GM04504 (cell line): Measurements from ENCODE around the gene DOC2B.
"Not testable (repeated sequence)": the region's sequence is repeated elsewhere in the genome, so short reads cannot be mapped to it uniquely, and the experiment has no call there.

ENCODE experiments used
- DNase-seq: peaks from one replicate; pipeline ENCODE4 v3.0.0-alpha.2; 2012; ENCODE audit warnings: low read depth

DOC2B gene

DNA sequence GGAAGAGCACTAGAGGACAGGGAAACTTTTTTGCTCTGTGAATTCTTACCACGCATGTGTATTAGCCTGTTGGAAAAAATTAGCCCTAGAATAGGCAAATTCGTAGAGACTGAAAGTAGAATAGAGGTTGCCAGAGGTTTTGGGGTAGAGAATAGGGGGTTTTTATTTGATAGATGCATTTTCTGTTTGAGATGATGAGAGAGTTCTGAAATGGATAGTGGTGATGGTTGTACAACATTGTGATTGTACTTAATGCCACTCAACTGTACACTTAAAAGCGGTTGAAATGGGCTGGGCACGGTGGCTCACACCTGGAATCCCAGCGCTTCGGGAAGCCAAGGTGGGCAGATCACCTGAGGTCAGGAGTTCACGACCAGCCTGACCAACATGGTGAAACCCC is 8.0 kb upstream of the DOC2B start:
- no peak for DNase-seq

DNA sequence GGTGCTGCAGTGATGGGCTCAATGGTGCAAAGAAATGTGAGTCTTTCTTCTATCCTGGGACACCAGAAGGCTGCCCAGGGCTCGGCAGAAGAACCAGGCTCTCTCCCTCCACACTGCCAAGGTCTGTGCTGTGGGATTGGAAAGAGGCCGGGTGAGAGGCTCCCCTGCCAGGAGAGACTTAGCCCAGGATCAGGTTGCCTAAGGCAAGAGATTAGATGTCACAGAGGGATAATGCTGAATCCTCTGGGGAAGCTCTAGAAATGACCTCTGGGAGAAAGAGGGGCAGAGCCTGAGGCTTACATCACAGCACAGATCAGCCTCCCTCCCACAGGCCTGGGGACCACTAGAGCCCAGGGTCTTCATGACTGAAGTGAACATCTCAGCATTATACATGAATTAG is 5.7 kb upstream of the DOC2B start:
- no peak for DNase-seq

DNA sequence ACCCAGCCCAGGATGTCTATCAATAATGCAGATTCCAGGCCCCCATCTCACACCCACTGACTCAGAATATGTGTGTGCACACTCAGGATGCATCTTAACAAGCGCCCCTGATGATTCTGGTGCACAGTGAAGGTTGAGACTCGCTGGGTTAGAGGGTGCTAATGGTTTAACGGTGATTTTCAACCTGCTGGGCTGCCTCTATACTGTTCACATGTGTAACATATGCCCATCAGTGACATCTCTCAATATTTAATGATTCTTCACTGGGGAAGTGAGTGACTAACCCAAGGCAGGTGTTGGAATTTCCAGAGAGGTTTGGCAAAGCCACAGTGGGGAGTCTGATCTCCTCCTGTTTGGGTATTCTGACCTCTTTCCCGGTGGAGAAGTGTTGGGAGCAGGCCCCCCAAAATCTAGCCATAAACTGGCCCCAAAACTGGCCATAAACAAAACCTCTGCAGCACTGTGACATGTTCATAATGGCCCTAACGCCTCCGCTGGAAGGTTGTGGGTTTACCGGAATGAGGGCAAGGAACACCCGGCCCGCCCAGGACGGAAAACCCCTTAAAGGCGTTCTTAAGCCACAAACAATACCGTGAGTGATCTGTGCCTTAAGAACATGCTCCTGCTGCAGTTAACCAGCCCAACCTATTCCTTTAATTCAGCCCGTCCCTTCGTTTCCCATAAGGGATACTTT is 4.1 kb upstream of the DOC2B start:
- no peak for DNase-seq

DNA sequence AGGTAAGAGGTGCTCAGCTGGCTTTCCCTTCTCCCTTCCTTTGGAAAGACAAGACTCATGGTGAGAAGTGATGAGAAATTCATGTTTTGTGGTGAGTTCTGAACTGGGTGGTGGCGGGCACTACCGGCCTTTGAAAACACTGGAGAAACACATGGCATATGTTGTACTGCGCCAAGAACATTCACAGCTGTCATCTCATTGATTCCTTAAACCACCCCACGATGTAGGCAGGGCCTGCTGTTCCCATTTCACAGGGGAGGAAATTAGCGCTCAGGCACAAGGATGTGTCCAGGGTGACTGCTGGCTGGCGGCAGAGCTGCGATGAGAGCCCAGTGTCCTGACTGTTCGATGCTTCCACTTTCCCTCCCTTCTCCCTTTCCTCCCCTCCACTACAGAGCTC is 1.6 kb upstream of the DOC2B start:
- no peak for DNase-seq

DNA sequence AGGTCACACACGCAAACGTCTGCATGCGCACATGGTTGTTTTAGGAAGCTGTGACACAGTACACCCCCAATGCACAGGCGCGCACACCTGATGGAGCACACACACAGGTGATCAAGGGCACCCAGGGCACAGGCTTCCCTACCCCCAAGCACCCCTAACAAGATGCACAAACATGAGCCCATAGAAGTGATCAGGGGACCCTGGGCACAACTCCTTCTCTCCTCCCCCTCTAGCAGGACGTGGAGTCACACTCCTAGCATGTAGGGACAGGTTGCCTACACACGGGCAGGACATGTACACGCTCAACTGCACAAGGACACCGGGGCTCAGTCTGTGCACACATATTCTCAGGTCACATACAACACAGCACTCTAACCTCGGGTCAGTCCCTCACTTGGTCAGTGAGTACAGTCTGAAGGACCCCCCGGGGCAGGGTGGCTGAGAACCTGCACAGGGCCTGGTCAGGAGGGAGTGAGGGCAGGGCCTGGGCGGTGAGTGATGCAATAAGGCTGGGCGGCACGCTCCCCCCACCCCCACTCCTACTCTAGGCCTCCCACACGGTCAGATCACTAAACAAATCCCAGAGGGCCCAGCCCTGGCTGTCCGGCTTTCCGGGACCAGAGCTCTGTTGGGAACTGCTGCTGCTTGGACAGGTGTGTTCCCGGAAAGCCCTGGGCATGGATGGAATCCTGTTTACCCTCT is 751 bp upstream of the DOC2B start:
- DNase-seq, result no peak

DNA sequence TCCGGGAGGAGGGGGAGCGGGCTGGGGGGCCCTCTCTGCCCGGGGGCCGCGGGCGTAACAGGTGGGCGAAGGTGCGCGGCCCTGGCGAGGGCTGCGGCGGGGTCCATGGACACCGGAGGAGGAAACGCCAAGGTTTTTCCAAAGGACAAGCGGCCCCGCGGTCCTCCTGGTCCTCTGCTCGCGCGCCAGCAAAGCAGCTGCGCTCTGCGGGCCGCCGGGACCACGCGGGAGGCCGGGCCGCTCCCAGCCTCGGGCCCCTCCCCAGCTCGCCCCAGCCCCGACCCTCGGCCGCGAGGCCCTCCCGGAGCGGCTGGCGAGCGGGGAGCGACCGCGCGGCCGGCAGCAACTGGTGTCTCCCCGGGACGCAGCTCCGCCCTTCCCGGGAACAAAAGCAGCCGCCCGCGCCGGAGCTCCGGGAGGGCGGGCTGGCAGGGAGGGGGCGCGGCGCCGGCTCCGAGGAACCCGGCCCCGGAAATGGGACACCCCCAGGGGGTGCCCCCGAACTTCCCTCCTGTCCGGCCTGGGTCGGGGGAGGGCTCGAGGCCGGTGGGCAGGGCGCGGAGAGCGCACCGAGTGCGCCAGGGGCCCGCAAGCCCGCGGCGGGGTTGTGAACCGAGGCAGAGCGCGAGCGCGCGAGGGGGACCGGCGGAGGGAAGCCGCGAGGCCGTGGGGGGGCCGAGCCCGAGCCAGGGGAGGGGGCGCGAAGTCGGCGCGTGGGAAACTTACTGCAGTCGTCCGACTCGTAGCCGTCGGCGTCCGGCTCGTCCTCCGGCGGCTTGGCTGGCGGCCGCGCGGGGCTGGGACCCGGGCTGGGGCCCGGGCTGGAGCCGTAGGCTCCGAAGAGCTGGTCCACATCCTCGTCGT is 837 bp downstream of the DOC2B start:
- DNase-seq, result no peak

DNA sequence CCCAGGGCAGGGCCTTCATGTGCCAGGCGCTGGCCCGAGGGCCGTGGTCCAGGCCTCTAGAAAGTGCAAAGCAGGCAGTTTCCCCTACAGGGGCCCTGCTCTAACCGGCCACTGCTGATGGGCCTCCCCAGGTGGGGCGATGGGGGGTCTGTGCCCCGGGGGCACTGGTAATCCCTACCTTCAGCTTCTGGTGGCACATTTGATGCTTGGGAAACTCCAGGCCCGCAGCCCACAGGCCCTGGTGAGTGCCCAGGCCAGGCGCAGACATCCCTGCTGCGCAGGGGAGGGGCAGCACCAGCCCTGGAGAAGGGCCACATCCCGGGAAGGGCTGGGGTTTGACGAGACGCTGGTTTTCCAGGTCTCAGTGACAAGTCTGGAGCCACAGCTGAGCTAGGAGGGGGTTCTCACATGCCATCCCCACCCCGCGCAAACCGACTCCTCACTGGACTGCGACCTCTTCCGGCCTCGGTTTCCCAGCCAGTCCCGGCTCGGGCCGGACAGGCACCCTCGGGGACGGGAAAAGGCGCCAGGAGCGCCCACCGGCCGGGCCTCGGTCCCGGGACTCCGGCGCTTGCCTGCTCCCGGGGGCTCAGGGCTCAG is 1.6 kb downstream of the DOC2B start:
- DNase-seq, result no peak

DNA sequence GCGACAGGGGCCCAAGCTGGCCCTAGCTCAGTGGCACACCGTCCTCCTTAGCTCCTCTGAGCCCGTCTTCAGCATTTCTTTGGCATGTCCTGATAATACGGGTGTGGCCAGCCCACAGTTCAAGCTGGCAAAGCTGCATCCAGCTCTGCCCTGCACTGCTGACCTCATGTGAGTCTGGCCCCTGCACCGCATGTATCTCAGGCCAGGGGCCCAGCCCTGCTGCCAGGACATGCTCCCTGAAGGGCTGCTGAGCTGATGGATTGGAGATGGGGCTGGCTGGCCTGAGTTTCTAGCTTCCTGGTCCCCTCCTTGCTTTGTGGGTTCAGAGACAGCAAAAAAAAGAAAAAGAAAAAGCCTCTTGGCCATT is 2.4 kb downstream of the DOC2B start:
- DNase-seq, result no peak

DNA sequence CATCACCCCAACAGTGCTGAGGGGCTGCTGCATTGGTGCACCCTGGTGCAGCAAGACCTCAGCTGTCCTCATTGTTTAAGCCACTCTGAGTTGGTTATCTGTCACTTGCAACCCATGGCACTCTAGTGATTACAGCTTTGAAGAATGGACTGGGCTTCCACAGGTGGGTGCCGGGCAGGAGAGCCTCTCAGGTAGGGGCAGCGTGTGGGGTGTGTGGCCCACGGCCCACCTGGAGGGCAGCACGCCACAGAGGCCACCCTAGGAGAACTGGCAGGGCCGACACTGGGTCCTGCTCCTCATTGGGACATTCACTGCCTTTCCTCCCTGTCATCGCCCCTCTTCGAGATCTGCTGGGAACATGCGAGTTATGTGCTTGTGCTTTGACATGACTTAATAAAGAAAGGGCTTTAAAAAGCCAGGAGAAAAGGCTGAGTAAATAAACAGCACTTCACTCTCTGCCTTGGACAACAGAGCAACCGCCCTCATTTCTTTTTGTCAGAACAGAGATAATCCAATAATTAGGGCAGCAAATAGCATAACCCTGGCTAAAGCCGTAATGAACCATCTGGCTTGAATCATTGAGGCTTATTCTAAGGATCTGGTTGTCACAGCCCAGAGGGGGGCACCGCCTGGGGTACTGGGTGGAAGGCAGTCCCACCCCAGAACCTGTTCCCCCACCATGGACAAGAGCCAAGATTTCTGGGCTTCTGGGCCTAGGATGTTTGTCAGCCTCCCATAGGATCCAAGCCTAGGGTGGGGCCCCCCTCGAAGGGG is 3.0 kb downstream of the DOC2B start:
- no peak for DNase-seq

DNA sequence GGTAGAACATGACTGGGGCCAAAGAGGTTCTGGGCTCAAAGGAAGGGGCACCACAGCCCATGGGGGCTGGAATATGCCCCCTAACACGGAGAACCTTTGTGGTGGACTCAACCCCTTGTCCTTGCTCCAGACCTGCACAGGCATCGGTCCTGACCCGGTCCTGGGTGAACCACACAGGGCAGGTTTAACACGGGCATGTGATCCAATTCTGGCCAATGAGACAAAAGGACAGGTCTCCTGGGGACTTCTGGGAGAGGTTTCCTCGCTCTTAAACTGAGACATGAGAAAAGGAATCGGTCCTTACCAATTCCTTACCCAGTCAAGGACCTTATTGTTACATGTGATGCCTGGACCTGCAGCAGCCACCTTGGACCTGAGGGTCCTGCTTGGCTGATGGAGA is 3.7 kb downstream of the DOC2B start:
- DNase-seq, result no peak

DNA sequence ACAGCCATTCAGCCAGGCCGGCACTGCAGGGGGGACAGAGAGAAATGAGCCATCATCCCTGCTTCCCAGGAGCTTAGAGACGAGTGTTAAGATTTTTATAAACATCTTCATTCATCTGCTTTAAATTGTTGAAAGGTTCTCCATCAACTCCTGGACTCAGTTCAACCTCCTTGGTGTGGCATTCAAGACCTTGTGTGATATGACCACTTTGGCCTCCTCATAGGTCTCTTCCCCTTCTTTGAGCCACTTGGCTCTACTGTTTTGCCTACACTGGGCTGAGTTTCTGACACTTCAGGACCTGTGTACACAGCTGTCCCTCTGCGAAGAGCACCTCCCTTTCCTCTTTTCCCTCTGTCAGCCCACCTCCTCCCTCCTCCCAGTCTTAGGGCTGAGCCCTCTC is 4.3 kb downstream of the DOC2B start:
- no peak for DNase-seq

DNA sequence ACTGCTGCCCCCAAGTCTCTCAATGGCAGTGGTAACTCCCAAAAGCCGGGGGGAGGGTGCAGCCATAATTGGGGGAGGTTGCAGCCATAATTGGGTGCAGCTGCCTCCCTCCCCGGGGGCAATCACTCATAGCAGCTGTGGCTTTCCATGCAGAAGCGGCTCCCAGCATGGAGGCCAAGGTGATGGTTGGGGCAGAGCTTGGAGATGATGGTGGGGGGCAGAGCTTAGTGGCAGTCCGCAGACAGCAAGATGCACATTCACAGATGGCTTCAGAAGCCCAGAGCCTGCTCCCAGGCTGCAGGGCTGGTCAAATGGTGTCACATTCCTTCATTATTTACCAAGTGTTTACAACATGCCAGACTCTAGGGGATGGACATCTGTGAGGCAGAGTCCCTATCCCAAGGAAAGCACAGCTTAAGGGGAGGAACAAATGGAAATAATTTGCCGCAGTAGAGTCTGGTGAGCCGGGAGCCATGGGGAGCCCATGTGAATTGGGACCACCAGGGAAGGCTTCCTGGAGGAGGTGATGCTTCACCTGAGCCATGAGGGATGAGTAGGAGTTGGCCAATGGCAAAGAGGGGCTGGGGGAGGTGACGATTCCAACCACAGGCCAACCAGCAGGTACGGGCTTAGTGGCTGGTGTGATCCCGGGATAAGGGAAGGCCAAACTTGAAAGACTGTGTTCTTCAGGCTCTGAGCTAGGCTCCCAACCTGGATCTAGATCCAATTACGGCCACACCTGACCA is 8.1 kb downstream of the DOC2B start:
- no peak for DNase-seq

DNA sequence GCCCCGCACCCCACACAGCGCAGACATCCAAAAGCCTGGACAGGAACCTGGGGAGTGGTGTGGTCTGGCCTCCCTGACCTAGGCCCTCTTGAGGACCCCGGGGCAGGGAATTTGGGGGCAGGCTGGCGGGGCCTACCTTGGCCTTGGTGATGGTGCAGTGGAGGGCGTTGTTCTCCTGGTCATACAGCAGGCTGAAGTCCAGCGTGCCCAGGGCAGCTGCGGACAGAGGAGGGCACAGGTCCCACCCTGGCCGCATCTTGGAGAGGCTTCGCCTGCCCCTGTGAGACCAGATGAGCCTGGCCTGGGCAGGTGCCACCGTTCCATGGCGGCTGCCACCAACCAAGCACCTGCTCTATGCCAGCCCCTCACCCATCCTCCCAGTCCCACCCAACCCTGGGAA is 9.0 kb downstream of the DOC2B start:
- no peak for DNase-seq

DNA sequence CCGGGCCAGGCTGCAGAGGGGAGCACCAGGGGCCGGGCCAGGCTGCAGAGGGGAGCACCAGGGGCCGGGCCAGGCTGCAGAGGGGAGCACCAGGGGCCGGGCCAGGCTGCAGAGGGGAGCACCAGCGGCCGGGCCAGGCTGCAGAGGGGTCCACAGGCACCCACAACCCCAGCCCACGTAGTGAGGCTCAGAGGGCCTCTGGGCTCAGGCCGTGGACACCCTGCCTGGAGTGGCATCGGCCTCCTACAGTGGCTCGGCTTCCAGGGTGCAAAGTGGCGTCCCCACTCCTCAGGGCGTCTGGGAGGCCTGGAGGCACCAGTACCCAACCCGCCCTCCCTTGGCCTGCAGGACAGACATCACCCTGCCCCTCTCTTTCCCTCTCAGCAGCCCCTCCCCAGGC is 9.6 kb downstream of the DOC2B start:
- no peak for DNase-seq

DNA sequence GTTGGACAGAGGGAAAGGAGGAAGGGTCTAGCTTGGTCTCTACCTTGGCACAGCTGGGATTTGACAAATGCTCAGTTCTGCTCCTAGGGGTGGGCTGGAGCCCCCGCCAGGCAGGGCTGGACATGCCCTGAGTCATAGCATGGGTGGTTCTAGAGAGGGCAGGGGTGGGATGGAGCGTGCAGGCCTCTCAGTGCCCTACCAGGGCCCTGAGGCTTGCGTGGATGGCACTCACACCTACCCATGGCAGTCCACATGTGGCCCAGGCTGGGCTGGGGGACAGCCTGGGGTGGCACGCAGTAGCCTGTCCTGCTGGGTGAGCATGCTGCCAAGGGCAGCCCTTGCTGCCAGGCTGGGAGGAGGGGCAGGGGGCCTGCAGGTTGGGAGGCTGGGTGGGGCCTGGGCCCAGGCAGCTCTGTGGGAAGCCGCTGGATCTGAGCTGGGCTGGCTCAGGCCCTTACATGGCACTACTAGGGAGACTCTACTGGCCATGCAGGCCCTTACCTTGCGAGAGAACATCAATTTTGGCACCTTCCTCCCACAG is 11.2 kb downstream of the DOC2B start:
- no peak for DNase-seq

DNA sequence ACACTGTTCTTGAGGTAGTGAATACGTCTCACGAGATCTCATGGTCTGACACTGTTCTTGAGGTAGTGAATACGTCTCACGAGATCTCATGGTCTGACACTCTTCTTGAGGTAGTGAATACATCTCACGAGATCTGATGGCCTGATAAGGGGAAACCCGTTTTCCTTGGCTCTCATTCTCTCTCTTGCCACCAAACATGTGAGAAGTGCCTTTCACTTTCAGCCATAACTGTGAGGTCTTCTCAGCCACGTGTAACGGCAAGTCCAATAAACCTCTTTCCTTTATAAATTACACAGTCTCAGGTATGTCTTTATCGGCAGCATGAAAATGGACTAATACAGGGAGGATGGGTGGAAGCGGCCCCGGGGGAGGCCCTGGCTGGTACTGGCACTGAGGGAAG is 12.8 kb downstream of the DOC2B start:
- not testable (repeated sequence) for DNase-seq

DNA sequence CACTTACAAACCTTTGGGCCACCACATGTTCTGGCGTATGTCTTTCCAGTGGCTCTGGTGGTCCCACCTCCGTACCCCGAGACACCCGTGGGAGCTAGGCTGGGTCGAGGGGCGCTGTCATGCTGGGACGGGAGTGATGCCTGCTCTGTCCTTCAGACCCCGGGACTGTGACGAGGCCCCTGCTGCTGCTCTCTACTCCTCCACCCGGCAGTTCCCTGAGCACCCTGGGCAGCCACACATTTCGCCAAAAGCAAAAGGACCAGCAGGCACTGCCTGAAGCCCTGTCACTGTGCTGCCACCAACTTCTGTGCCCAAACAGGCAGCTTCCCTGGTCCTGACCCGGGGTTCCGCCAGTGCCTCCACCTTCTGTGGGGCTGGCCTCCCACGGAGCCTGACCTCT is 15.5 kb downstream of the DOC2B start:
- DNase-seq, result no peak

DNA sequence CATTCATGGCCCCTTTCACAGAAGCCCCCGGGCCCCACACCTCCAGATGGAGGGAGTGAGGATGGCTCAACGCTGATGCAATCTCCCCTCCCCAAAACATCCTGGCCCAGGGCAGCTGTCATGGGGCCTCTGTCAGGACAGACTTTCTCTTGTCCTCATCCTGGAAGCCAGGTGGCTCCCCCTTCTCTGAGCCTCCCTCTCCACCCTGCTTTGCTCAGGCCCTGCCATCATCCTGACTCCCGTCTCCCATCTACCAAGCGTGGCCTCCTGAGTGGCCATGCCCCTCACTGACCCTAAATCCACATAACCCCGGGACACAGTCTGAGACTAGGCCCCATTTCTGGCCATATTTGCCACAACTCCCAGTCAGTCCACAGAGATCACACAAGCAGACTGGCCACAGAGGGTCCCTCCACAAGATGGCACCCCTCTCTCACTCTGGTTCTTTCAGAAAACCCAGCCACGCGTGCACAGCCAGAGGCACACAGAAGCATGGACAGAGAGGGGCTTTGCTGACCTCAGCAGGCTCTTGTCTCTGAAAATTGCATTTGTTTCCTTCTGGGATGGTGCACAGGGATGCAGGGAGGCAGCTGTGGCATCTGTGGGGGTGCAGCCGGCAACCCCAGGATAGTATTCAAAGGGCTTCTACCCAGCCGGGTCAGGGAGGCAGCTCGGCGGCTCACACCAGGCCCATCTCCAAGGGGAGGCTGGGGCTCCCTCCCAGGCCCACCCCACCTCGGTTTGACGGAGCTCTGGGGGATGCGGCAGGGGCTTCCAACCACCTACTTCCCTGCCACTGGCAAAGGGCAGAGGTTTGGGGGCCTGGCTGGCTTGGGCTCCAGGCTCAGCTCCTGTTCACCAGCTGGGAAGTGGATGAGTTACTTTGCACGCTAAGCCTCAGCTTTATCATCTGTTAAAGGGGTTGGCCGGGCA is 16.9 kb downstream of the DOC2B start:
- peak; percentile 13 for DNase-seq

DNA sequence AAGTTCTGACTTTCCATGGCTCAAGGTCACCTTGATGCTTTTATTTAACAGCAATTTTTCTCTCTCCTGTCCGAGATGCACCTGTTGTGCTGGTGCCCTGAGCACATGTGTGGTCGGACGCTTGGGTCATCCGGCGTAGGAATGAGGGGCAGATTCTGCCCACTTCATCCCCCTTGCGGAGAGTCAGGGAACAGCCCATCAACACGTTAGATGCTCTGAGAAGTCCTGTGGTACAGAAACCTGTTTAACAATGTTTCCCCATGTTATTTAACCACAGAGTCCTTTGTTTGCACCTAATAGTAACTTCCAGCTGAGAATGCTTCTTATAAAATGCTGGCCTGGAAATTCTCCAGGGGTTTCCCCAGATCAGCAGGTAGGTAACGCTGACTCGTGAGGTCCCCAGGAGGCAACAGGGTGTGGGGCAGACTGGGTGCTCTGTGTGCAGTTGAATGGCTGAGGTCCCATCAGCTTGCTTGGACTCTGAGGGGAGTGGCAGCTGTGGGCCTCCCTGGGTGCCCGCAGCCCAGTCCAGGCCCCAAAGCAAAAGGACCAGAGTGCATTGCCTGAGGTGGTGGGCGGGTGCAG is 17.8 kb downstream of the DOC2B start:
- DNase-seq, result no peak
